Measurements from ENCODE around the gene CLPSL2.
"Not testable (repeated sequence)": the region's sequence is repeated elsewhere in the genome, so short reads cannot be mapped to it uniquely, and the experiment has no call there.

The CLPSL2 gene

GRCh38 chr6:35776364-35777215, at the start of gene CLPSL2:
Gene CLPSL2 (plus strand): TSS chr6:35776598. CDS start chr6:35776619, 21 bp downstream.
- no peak for FAIRE-seq
- DNase-seq (ENCODE audit: insufficient read length, low spot score) = no peak
- no peak for TF ChIP-seq POLR2A (IDR thresholded peaks at IDR 0.05; ENCODE audit: low read depth, low read length)

DNA sequence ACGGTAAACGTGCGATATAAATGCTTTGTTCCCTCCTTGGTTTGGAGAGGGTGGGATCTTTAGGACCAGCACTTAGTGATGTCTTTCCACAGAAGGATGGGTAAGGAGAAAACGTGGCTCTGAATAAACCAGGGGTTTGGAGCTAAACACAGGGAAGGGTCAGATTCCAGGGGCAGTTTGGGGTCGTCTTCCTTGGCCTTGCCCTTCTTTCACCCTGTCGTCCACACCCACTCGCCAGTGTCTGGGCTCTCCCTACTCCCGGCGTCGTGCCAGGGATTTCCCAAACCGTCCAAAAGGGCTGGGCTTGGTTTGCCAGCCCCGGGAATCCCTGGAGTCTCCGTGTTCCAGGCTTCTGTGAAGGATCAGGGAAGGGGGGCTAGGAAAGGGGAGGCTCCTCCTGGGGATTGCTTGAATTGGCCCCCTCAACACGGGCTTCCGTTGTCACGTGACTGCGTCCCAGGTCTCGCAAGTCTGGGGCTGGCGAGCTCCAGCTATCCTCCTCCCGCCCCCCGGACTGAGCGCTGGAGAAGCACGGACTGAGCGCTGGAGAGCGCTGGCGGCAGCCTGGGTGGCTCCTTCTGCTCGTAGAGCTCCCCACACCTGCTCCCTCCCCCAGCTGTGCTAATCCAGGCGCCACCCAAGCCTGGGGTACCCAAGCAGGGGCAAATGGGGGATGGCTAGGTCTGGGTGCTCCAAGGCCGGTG, 49.0 kb upstream of the CLPSL2 start:
- TF ChIP-seq POLR2A (IDR thresholded peaks at IDR 0.05; ENCODE audit: low read depth, low read length) = no peak
- FAIRE-seq (no peak), DNase-seq (ENCODE audit: insufficient read length, low spot score) (peak; percentile 65)

DNA sequence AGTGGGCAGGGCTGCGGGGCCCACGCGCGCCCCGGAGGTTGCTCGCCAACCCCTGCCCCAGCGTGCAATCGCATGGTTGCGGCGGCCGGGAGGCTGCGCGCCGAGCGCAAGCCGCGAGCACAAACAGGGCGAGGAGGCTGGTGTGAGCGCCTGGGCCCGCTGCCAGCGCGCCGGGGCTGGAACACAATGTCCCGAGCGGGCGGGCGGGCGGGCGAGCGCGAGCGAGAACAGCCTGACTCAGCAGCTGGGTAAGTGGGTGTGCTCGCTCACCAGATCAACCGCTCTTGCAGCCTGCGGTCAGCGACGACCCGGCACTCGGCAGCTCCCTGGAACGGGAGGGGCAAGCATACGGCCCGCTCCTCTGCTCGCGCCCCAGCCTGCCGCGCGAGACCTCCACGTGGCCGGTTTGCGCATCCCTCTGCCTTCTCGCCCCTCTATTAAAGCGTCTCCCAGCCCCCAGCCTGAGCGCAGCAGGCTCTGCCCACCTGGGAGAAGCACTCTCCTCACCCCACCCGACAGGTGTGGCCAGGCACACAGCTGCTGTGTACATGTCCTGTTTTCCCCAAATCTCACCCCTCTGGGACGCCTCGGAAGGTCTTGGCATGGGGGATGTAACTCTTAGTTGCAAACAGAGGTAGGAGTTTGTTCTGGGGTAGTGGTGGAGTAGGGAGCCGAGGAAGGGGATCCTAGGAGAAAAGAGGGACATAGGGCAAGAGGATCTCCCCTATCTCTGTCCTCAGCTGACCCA, 48.3 kb upstream of the CLPSL2 start:
- DNase-seq (ENCODE audit: insufficient read length, low spot score) = peak; percentile 90
- FAIRE-seq = no peak
- 0 out of 2 replicates have a peak, but pooled peaks have one; percentile 11 for TF ChIP-seq POLR2A (IDR thresholded peaks at IDR 0.05; ENCODE audit: low read depth, low read length)

DNA sequence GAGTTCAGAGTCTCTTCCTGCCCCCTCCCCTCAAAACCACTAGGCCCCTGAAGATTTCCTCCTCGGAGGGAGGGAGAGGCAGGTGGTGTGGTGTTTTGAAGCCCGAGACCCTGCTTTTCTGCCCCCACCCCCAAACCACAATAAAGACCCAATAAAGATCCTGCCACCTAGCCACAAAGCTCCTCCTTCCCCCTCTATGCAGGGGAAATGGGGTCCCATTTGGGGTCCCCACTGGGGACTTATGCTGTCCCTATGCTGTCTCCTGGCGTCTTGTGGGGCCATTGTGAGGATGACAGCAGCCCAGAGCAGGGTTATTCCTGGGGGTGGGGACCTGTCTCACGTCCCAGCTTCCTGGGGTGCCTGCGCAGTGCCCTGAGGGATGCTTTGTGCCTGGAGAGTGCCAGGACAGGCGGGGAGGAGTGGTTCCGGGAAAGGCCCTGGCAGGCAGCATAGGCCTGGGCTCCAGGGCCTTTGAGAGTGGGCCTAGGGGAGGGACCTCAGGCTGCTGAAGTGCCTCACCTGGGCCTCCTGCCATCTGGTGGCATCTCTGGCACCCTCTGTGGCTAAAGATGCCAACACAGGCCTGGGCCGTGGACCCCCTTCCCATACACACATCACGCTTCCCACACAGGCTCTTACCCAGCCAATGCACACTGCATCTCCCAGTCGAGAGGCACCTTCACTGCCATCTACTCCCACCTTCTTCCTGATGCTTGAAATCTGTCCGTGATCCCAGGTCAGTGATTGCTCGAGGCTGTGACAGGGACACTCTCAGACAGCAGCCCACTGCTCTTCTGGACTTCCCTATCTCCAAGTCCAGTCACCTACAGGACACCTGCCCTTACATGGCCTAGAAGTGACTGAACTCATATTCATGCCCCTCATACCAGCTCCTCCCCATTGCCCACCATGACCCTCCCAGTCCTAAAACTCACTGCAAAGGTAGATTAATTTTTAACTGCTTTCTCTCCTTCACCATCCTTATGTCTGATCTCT, 47.4 kb upstream of the CLPSL2 start:
- DNase-seq (ENCODE audit: insufficient read length, low spot score) (no peak), FAIRE-seq (no peak)

GRCh38 chr6:35729722-35730121, 46.7 kb upstream of the CLPSL2 start:
- no peak for DNase-seq (ENCODE audit: insufficient read length, low spot score)
- TF ChIP-seq POLR2A (IDR thresholded peaks at IDR 0.05; ENCODE audit: low read depth, low read length) = no peak
- FAIRE-seq = no peak

More for the DNA sequence above, 47.4 kb upstream of the CLPSL2 start:
- no peak for TF ChIP-seq POLR2A (IDR thresholded peaks at IDR 0.05; ENCODE audit: low read depth, low read length)

DNA sequence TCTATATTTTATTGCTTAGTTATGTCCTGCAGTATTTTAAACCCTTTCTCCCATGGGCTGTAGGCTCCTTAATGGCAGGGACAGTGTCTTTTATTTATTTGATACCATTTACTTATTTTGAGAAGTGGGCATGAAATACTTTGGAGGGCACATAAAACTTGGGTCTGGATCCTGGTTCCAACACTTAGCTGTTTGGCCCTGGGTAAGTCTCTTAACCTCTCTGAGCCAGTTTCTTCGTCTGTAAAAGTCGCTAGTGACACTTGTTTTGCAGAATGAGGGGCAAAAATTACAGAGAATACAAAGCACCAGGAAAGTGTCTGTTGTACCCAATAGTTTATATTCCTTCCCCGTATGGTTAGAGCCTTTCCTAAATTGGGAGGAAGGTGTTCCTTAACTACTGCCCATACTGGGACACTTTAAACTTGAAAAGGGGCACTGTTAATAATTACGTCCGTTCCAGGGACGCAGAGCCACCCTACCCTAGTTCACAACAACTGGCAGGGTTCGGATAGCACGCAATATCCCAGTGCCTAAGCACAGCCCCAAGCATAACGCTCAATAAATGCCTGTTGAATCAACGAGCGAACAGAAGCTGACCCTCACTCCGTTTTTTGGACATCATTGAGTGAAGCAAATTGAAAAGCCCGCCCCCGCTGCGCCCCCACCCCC, 45.5 kb upstream of the CLPSL2 start:
- FAIRE-seq = no peak

GRCh38 chr6:35731414-35731735, 45.0 kb upstream of the CLPSL2 start:
- no peak for FAIRE-seq
- peak; percentile 49 for TF ChIP-seq POLR2A (IDR thresholded peaks at IDR 0.05; ENCODE audit: low read depth, low read length)
- DNase-seq (ENCODE audit: insufficient read length, low spot score) = peak; percentile 73

More for the DNA sequence above, 45.5 kb upstream of the CLPSL2 start:
- DNase-seq (ENCODE audit: insufficient read length, low spot score) = no peak
- TF ChIP-seq POLR2A (IDR thresholded peaks at IDR 0.05; ENCODE audit: low read depth, low read length) = no peak

DNA sequence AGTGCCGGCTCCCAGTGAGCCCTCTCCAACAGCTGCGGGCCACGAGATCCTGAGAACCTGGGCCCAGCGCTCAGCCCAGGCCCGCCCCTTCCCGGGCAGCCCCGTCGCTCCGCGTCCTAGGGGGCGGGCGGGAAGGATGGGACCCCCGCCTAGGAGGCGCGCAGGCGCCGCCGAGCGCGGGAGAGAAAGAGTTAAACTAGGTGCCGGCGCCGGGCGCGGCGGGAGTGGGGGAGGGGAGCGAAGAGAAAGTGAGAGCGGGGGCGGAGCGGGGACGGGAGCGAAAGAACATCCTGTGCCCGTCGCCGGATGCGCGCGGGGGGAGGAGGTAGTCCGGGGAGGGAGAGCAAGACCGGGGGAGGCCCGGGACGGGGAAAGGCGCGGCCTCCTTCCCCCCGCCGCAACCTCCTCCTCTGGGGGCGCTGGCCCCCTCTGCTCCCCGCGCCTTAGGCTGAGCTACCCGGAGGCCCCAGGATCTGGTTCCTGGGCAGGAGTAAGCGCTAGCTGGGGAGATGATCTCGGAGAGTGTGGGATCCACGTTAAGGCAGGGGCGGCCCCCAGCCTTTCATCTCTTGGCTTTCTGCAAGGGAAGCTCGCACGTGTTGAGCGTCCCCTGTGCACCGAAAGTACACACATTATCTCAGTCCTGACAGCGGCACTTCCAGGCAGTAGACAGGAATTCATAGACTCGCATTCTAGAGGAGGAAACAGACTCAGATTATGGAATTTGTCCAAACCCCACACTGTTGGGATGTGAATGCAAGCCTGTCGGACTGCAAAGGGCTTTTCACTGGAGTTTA, 44.5 kb upstream of the CLPSL2 start:
- peak; percentile 41 for TF ChIP-seq POLR2A (IDR thresholded peaks at IDR 0.05; ENCODE audit: low read depth, low read length)
- FAIRE-seq (no peak), DNase-seq (ENCODE audit: insufficient read length, low spot score) (peak; percentile 88)

GRCh38 chr6:35733633-35734032, 42.8 kb upstream of the CLPSL2 start:
- no peak for FAIRE-seq
- DNase-seq (ENCODE audit: insufficient read length, low spot score) = no peak
- TF ChIP-seq POLR2A (IDR thresholded peaks at IDR 0.05; ENCODE audit: low read depth, low read length) = no peak

DNA sequence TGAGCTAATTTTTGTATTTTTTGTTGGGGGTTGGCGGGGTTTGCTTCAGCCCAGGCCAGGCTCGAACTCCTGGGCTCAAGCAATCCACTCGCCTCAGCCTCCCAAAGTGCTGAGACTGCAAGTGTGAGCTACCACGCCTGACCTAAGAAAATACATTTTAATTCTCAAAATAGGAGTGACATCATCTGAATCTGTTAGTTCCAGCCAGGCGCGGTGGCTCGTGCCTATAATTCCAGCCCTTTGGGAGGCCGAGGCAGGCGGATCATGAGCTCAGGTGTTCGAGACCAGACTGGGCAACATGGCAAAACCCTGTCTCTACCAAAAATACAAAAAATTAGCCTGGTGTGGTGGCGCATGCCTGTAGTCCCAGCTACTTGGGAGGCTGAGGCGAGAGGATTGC, 42.1 kb upstream of the CLPSL2 start:
- not testable (repeated sequence) for DNase-seq (ENCODE audit: insufficient read length, low spot score); FAIRE-seq

DNA sequence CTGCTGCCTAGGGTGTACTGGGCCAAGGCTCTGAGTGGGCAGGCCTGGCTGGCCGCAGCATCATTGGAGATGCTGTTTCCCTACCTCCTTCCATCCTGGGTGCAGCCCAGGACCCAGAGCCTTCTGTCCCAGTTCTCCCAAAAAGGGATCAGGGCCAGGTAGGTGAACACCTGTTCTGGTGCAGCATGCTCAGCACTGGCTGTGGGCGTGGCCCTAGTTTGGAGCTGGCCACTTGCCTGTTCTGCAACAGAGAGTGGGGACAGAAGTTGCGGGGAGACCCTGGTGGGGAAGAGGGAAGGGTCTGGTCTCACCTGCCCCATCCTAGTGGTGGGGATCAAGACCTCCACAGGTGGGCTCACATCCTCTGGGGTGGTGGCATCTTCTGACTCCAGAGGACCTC, 40.9 kb upstream of the CLPSL2 start:
- DNase-seq (ENCODE audit: insufficient read length, low spot score) (no peak), FAIRE-seq (no peak)
- TF ChIP-seq POLR2A (IDR thresholded peaks at IDR 0.05; ENCODE audit: low read depth, low read length) = no peak
